Dedifferentiated amniotic fluid mesenchymal stem cell (primary cell): Measurements from ENCODE around the gene TEX2.

Source experiments
- DNase-seq: peaks from one replicate; pipeline ENCODE4 v3.0.0-alpha.2; 2016; ENCODE audit errors: extremely low spot score

The TEX2 gene

DNA sequence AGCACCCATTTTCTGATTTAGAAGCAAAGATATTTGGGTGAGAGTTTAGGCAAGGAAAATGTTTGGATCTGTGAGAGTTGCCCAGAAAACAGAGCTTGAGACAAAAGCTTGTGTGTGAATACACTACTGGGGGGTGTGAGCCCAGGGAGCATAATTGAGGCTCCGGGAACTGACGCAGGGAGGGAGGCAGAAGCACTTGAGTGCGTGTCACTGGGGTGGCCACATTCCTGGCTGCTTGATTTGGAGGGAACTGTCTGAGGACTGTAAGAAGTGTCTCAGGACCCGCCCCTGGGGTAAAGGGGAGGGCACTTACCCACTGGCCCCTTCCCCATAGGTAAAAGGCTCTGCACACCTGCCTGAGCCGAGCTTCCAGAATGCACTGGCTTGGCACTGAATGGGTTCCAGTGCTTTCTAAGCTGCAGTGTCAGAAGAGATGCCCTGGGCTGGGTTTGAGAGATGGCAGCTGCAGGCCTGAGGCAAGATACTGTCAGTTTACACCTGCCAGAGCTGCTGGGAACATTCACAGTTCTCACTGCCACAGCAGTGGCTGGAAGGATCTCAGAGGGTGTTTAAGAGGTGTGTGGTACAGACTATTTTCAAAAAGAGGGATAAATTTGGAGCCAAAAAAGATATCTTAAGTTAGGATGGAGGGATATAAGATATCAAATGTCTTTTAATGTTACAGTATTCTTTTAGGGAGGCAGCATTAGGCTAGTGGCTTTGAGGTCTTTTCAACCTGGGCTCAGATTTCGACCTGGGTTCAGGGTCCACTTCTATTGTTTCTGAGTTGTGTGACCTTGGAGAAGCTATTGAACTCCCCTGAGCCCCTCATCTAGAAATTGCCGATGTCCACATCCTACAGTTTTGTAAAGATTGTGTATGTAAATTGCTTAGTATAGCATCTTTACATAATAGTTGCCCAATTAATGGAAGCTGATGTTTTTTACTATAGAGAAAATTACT lies 6.9 kb upstream of the TEX2 start:
- DNase-seq: no peak

DNA sequence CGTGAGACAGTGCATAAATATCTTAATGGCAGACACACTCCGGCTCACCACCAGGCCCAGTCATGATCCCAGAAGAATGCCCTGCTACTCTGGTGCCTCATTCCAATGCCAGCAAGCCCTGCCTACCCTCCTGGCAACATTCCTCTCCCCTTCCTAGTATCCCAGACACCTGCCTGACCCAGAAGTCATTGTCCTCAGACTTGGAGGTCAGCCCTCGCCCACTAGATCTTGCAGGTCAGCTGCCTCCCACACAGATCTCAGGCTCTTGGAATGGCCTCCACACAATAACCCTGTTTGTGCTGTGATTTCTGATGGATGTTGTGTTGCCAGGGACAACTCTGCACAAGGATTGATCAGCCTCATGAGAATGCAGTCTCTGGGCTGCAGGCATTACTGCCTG lies 1.8 kb upstream of the TEX2 start:
- DNase-seq: no peak

DNA sequence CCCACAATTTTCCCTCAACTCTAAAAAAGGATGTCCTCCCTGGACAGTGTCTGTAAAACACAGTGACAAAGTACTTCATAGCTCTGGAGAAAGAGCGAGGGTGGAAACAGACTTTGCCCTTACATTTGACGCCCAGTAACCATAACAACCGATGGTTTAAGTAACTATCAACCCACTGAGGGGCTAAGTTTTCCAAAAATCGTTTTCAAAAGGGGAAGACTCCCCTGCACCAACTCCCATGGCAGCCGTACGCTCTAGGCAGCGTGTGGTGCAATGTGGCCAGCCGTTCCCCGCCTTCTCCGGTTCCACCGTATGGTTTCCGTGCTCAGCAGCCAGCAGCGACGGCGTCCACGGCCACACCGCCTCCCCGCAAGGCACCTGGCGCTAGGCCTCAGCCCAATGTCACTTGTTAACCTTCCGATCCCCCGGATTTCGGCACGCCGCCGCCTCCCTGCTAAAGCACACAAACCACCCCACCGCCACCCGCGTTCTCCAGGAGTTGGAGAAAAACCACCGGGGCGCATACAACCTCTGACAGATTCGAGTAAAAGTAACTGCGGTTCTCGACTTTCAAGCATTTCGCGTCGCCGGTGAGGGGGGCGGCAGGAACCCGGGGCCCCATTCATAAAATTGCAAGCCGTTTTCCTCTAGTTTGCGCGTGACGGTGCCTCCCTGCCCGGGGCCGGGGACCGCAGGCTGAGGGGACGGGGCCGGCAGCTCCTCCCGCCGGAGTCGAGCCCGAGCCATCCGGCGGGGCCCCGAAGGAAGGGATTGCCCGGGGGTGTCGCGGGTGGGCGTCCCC lies 661 bp downstream of the TEX2 start:
- peak; percentile 24 for DNase-seq

DNA sequence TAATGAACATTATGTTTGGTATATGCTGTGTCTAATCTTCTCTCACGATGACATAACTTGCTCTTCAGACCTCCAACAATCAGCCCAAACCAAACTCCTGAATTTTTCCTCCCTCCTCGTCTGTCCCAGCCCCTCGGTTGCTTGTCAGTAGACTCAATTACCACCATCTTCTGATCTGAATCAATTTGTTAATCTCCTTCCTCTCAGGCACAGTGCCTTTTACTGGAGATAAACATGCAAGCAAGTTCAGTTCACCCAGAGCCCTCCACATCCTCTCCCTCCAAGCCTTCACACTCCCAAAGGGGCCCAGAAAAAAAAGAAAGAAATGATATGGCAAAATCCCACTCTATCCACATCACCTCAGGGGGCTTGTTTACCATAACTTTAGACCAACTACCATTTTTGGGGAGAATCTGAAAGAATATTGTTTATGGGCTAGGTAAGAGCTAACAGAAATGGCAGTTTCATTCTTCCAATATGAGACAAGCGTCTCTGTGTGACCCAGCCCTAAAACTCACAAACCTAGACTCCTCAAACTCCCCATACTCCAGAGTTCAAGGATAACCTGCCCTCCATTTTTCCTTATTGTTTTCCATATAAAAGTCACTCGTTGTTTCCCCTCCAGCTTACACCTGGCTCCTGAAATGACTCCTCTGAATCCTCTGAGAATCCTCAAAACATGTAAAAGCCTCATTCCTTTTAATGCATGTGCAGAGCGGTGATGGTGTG lies 1.5 kb downstream of the TEX2 start:
- no peak for DNase-seq

DNA sequence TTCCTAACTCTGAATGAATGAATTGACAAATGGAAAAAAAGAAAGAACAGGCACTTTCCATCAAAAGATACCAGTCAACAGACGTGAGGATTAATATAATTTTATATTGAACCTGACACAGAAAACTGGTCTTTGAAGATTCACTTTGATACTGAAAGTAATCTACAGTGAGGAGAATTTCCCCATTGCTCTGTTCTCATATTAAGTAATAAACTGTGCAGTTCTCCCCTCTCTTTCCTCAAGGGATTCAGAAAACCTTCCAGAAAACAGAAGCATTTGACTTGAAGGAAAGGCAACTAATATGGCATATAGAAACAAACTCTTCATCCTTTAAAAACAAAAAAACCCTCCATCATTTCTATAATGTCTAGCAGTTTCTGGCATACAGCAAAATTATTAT lies 2.2 kb downstream of the TEX2 start:
- DNase-seq: no peak

DNA sequence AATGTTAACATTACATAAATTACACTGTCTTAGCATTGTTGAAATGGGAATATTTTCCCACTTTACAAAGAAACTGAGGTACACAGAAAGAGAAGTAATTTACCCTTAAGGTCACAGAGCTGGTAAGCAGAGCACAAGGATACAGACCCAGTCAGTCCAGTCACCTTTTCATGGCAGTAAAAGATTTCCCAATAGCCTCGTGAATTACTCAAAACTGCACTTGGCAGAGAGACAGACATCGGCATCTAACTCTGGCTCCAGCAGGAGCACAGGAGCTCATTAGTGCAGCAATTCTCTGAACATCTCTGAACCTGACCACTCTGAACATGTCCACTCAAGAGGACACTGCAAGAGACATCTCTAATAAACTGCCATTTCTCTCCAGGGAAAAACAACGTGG lies 3.1 kb downstream of the TEX2 start:
- no peak for DNase-seq

DNA sequence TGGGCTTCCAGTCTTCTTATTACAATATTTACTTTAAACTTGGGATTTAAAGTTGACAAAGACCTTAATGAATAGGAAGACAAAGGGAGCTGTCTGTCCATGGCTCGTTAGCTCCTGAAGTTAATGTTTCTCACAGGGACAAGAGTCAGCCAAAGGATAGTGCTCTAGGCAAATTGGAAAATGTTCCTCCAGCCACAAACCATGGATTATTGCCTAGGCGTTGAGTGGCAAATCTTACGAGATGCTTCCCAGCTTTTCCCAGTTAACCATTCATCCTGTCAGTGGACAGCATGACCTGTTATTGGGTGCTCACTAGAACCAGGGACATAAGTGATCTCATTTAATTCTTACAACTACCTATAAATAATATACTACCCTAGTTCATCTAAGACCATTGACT lies 3.6 kb downstream of the TEX2 start:
- no peak for DNase-seq

DNA sequence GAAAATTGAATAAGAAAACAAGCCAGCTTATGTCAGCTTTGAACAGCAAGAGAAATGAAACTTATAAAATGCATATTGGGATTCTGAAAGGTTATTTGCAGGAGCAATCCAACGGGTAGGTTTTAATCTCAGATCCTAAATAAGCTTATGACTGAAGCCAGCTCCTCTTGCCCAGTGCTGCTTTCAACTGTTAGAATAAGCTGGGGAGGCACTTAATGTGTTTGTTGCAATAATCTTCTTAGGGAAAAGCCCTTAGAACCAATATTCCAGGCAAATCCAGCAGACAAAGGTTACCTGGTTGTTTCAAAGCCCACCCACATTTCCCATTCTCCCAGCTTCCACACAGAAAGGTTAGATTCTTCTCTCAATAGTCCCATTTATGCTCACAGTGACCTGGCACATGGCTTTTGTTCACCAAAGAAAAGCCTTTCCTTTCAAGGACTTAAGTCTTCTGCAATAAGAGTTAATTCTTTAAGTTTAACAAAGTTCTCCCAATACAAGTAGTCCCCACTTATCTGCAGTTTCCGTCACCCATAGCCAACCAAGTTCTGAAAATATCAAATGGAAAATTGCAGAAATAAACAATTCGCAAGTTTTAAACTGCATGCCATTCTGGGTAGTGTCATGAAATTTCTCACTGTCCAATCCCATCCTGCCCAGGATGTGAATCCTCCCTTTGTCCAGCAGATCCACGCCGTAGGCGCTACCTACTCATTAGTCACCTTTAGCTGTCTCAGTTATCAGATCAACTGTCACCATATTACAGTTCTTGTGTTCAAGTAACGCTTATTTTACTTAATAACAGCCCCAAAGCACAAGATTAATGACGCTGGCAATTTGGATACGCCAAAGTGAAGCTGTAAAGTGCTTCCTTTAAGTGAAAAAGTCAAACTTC lies 5.9 kb downstream of the TEX2 start:
- no peak for DNase-seq

DNA sequence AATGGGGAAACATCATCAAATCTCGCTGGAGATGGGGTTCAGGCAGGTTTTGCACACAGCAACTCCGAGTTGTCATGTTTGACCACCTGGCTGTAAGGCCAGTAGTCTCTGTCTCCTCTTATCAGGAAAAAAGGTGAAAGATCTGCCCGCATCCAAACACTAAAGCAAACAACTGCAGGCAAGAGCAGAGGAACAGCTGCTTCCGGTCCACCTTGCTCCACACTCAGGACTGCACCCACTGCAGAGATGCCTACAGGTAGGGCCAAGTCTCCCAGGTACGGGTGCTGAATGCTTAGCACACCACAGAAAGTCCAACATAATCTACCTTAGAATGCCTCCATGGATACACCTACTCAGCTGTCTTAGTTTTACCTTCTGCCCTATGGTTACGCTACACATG lies 7.3 kb downstream of the TEX2 start:
- DNase-seq: no peak

DNA sequence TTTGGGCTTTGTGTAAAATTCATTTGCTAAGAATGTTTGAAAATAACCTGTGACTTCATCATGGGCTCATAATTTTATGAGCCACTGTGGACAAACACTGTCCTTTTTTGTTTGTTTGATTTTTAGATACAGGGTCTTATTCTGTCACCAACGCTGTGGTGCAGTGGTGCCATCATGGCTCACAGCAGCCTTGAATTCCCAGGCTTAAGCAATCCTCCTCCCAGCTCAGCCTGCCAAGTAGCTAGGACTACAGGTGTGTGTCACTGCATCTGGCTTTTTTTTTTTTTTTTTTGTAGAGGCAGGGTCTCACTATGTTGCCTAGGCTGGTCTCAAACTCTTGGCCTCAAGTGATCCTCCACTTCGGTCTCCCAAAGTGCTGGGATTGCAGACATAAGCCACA lies 8.3 kb downstream of the TEX2 start:
- no peak for DNase-seq

DNA sequence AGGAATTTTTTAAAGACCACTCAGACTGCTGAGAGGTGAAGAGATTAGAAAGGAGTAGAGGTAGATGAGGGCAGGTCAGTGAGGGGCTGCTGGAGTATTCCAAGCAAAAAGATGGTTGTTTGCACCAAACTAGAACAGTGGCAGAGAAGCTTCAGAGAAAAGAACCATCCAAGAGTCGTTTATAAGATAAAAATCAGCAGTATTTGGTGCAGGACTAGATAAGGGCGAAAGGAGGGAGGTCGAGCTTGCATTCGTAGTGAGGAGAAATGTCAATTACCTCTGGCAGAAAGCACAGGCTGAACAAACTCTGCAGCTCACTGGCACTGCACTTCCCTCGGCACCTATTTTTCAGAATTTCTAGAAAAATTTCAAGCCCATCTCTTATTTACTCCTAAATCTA lies 9.6 kb downstream of the TEX2 start:
- no peak for DNase-seq

DNA sequence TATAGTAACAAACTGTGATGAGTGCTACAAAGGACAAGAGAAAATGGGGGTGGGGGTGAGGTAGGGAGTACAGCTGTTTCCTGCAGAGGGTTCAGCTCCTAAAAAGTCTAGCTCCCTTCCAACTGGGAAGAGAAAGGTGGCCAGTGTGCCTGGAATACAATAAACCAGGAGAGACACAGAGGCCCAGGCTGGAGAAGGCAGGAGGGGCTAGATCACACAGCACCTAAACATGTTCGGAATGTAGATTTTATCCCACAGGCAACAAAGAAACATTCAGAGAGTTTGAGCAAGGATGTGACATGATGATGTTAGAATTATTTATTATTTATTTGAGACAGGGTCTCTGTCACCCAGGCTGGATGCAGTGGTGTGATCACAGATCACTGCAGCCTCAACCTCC lies 10.2 kb downstream of the TEX2 start:
- DNase-seq: no peak

DNA sequence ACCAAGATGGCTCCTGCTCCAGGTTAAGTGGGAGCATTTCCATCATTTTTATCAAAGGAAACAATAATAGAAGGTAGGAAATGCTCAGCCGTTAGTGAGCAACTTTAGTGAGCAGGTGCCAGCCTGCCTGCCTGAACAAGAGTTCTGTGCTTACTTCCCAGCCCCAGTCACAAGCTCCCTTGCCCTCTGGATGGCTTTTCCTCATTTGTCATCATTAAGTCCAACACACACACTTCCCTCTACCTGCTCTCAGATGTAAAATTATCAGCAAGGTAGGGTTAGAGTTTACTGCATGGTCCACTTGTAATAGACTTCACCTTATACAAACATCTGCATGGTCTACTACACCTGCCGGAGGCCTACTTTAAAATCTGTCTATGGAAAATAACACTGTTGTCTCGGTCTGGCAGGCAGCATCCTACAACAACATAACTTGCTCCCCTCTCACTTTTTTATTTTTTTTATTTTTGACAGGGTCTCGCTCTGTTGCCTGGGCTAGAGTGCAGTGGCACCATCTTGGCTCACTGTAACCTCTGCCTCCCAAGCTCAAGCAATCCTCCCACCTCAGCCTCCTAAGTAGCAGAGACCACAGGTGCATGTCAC lies 12.7 kb downstream of the TEX2 start:
- DNase-seq: no peak

DNA sequence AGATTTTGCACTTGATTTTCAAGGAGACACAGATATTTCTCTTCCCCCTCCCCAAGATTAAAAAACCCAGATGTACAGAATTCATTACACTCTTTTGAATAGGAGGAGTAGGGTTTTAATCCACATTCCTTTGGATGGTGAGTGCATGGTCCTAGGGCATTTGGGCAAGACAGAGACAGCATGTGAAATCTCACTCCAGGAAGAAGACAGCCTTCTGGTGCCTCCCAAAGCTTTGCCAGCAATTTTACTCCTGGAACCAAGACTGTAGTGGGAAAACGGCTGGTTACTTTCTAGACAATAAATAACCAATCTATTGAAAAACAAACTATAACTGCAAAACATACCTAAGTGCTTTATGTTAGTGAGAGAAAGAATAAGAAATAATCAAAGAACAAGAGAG lies 15.2 kb downstream of the TEX2 start:
- DNase-seq: no peak

DNA sequence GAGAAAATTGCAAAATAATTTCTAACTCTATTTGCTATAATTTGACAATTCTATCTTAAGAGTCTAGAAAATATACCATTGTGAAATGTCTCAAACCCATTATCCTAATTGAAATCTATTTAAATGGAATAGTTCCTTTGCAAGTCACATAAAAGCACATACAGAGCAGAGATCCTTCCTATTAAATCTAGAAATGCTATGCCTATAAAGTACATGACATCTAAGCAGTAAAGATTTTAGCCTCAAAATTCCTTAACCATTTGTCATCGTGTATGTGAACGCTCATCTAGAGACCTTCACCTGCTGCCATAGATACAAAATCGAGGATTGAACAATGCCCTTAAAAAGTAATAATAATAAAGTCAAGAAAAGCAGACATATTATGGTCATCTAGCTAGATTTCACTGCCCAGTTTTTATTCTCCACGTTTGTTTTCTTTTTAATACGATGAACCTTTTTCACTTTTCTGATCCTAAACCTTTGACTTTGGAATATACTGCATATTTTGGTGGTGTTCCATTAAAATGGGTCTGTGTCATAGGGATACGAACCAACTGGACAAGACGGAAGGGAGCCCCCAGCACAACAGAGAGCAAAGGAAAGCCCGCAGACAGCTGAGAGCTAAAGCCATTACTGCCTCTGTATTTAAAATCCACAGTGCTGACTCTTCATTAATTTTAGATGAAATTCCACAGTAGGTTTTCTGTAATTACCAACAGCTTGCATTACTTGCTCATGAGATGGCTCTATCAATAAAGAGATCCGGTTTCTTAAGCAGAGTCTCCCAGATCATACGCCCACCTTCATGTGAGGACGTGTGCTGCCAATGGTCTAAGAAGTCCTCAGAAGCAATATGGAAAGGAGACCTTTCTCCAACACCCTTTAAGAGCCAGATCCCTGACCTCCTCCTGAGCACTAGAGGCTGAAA lies 17.6 kb downstream of the TEX2 start:
- no peak for DNase-seq

DNA sequence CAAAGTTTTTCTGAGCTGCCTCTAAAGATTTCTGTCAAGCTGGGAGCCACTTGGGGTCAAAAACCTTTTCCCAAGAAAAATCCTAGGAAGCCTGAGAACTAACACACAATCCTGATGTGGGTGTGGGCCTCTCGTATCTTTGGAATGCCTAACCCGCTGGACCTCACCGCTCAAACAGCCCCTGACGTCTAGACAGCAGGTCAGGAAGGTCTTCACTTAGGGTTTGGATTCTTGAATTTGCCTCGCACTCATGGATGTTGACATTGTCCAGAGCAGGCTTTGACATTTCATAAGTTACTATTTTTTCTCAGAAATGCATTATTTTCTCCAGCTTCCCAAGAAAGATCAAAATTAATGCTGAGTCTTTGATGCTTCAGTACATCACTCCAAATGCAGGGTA lies 18.9 kb downstream of the TEX2 start:
- no peak for DNase-seq

DNA sequence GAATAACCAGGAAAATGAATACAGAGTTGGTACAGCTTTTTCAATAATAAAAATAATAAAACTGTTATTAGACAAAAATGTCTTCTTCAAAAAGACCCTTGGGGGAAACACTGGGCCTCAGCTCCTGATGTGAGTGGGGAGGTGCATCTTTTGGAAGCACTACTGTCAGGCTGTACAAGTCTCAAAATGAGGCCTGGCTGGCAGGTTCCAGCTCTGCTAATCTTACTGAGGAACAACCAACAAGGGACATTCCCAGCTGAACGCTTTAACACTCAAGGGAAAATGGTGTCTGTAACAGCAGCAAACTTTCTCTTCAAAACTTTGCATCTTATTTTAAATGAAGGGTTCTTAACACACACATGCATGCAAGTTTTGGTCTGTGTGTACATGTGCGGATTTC lies 19.7 kb downstream of the TEX2 start:
- DNase-seq: no peak

DNA sequence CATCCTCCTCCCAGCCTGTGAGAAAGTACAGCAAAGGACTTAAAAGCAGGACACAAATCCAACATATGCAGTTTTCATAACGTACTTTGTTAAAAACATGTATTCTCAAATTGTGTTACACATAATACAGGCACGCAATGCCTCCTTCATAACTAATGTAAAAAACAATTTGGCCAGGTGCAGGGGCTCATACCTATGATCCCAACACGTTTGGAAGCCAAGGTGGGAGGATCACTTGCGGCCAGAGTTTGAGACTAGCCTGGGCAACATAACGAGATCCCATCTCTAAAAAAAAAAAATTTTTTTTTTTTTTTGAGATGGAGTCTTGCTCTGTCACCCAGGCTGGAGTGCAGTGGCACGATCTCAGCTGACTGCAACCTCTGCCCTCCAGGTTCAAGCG lies 20.4 kb downstream of the TEX2 start:
- no peak for DNase-seq

DNA sequence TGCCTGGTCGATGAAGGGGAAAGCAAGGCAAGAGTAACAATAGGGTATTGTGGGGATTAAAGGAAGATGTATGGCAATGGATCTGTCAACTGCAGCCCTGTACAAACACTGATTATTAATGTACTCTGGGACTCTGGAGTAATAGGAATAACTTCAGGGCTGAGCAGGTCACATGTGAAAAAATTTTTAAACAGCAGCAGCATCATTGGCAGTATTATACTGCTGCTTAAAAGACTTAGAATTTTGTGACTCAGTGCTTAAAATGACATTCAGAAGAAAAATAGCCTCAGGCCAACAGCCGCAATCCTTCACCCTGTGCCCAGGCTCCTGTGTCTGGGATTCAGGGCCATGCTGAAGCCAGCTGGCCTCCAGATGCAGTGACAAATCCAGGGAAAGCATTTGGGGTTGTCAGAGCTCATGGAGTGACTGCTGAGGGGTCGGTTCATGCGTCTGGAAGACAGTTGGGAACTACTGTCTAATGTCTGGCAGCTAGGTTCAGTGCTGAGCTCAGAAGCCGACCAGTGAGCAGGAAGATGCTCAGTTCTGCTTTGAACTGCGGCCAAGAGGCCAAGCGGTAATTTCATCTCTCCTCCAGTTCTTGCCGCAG lies 22.2 kb downstream of the TEX2 start:
- DNase-seq: peak; percentile 89
